DMS114 treated with DMSO at 0.1 percent for 48 hours (cell line): ENCODE results near the gene AUTS2.

Experiments used
- DNase-seq: peaks from one replicate; lab custom pipeline; 2025; ENCODE audit not compliant: unreplicated experiment; lab: John Stamatoyannopoulos, UW

The AUTS2 gene

DNA sequence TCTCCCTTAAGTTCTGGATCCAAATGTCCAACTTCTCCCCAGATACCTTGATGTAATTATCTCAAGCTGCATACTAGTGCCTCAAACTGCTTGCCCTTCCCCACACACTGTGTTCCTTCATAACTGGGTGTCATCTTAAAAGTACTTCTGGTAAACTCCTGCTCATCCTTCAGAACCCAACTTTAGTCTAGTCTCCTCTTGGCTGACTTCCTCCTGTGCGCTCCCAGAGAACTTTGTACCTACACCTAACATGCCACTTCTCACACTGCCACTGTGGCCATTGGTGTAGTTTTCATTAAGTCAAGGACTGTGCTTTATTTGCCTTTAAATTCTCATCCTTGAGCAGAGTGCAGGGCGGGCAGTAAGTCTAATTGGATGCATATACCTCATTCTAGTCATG is 958.5 kb downstream of the AUTS2 start:
- DNase-seq, result no peak

GRCh38 chr7:70557338-70557737 is 959.1 kb downstream of the AUTS2 start:
- no peak for DNase-seq

DNA sequence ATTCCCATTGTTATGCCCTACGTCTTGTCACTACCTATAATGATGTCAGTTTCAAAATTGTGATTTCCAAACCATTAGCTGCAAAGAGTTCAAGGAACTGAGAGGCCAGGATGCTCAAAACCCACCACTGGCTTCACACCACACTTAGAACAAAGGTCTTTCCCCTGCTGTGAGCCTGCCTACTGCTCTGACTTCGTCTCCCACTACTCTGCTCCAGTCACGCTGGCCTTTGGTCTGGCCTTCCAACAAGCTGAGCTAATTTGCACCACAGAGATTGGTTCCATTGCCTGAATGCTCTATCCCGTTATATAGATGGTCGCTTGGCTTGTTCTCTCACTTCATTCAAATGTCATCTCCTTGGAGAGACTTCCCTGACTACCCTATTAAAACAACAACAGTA is 961.5 kb downstream of the AUTS2 start:
- no peak for DNase-seq

DNA sequence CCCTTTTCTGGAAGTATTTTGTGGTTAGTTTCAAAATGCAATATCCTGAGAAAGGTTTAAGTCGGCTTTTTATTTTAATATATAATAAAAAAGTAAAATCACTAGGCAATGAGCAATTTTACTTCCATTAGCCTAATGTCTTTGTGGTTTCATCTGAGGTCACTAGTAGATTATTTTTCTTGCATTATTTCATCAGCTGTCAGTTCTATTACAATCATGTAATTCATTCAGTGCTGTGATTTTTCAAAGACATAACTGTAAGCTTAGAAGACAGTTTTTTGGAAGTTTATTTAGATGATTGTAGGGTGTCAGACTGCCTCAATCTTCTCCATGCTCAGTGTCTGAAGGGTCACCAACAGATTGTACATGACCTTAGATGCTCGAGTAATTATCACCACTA is 965.7 kb downstream of the AUTS2 start:
- DNase-seq, result no peak

DNA sequence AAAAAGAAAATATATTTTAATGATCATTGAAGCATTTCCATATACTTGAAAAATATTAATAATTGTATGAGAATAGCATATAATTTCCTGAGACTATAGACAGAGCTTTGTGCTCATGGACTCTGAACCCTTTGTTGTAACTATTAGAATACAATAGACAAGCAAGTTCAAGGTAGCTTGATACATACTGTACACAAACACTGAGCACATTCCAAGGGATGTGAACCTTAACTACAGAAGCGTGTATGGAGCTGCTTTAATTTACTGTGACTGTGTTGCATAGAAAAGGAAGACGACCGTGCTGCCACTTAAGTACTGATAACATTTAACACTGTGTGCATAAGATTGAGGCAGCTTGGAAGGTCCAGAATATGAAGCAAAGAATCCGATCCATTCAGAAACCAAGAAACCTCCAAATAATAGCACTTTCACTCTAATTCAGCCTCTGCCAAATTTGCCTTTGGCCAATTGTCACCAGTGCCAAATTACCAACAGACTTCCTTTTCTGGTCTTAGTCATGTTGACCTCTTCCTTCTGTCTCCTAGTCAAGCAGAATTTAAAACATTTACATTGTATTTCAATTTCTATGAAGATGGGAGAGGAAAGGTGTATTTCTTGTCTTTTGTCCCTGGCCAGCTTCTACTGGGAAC is 967.6 kb downstream of the AUTS2 start:
- no peak for DNase-seq

DNA sequence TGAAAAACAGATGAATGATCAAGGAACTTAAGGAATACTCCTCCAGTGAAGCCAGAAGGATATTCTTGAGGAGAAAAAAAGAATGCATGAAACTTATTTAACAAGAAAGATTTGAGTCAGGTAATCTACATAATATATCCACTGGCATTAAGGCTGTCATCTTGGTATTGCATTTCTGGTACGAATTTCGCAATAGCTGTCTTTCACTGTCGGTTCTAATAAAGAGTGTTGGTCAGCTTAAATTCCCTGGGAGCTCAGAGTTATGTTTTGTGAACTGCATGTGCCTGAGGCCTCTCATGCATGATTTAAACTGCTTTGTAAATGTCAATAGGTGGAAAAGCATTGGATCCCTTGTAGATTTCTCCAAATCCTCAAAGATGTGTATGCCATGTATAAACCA is 968.4 kb downstream of the AUTS2 start:
- DNase-seq, result no peak

- no peak for DNase-seq
Measured at GRCh38 chr7:70568674-70569334, 970.5 kb downstream of the AUTS2 start.

- no peak for DNase-seq
Measured at GRCh38 chr7:70569335-70569819, 971.1 kb downstream of the AUTS2 start.

GRCh38 chr7:70570029-70570428 is 971.8 kb downstream of the AUTS2 start:
- no peak for DNase-seq

- DNase-seq, result no peak
Measured at GRCh38 chr7:70570961-70571360, 972.7 kb downstream of the AUTS2 start.

GRCh38 chr7:70571403-70571934 is 973.2 kb downstream of the AUTS2 start:
- no peak for DNase-seq

GRCh38 chr7:70571961-70572360 is 973.7 kb downstream of the AUTS2 start:
- DNase-seq, result no peak

- no peak for DNase-seq
Measured at GRCh38 chr7:70572571-70572970, 974.3 kb downstream of the AUTS2 start.

GRCh38 chr7:70573071-70573661 is 974.9 kb downstream of the AUTS2 start:
- DNase-seq, result no peak

DNA sequence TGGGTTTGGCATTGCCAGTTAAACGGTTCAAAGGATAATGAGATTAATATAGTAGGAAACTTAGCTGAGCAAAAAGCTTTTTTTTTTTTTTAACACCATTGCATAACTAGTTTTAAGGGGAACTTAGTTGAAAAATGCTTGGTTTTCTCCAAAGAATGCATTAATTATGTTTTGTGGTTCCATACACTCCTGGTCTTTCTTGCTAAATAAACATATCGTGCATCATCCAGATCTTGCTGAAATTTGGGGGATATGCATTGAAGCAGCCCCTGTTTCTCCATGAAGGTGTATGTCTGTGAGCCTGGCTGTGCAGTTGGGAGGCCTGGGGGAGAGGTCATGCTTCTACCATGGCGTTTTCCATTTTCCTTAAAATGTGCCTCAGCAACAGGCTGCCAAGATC is 975.4 kb downstream of the AUTS2 start:
- no peak for DNase-seq

GRCh38 chr7:70574314-70574834 is 976.1 kb downstream of the AUTS2 start:
- DNase-seq, result no peak

- DNase-seq, result no peak
Measured at GRCh38 chr7:70574970-70575799, 976.9 kb downstream of the AUTS2 start.

- no peak for DNase-seq
Measured at GRCh38 chr7:70577078-70577477, 978.8 kb downstream of the AUTS2 start.

DNA sequence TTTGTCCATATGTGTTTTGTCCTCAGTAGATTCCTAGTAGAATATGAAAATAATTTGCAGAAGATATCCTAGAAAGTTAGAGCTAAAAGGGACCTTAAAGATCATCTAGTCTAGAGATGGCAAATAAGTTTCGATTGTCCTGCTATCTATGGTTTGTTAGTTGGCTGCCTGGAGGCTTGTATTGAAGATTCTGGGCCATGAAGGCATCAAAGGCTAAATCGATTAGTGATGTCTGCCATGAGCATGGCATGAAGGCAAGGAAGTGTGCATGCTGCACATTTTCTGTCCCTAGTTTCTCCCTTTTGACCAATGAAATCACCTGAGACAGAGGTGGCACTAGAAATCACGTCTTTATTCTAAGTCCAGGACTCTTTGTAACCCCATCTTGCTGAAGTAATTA is 979.9 kb downstream of the AUTS2 start:
- no peak for DNase-seq

DNA sequence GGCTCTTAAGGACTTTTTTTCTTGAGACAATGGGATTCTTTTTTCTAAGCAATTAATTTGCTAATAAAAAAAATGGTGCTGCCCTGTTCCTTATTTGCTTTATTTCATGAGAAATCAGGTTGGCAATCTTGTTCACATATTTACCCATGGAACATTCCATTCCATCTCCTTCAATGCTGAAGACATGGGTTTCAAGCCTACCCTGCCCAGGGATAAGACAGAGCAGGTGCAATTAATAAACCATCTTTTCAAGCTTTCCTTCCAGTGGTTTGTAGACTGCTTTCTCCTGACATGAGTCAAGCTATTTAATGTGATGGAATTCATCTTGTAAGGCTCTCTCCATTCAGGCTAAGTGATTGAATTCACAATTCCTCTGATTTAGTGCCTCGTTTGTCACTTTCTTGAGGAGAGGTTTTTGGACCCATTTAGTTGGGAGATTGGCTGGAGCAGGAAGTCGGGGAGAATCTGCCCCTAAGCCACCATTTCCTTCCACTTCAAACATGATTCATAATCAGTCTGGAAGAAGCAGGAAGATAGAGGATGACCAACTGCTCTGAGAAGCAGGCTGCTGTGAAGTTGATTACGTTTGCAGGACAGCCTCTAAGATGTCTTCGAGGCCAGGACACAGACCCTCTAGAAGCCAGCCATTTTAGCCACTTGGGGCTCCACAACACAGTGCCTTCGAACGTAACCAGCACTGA is 981.3 kb downstream of the AUTS2 start:
- DNase-seq, result no peak
